Kidney capillary endothelial cell (primary cell): ENCODE results near the gene USP50.
"Not testable (repeated sequence)": the region's sequence is repeated elsewhere in the genome, so short reads cannot be mapped to it uniquely, and the experiment has no call there.

Source experiments
- DNase-seq: peaks from one replicate; pipeline ENCODE4 v3.0.0-alpha.2; 2018; ENCODE audit warnings: low spot score

USP50 gene

DNA sequence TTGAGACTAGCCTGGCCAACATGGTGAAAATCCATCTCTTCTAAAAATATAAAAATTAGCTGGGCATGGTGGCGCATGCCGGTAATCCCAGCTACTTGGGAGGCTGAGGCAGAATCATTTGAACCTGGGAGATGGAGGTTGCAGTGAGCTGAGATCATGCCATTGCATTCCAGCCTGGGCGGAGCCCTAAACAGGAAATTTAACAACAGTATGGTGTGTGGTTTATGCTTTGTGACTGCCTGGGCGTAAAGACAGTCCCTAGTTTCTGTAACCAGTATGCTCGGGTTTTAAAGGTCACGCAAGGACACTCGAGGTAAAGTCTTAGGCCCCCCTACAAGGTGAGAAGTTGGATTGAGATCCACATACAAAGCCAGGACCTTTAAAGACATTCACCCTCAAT is 43.3 kb downstream of the USP50 start:
- DNase-seq: no peak

DNA sequence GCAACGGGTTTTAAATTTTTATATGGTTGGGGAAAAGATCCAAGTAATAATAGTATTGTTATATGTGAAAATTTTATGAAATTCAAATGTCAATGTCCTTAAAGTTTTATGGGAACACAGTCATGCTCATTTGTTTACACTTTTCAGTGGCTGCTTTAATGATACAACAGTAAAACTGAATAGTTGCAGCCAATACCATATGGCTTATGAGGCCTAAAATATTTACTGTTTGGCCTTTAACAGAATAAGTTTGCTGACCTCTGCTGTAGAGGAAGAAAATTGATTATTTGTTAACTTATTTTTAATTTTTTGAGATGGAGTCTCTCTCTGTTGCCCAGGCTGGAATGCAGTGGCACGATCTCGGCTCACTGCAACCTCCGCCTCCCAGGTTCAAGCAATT is 44.7 kb downstream of the USP50 start:
- no peak for DNase-seq

DNA sequence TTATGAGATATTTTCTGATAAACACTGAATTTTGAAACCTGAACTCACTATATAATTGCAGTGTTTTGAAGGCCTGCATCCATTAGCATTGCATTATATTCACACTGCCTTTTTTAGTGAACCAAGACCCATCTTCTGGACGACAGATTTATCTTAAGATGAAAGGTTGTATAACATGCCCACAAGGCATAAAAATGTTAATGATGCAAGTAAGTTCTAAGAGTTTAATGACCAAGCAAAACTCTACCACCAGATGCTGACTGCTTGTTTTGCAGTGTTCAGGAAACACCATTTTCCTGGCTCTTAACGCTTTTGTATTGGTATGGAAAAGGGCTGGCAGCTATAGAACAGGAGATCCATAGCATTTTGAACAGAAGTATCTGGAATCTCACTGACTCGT is 46.1 kb downstream of the USP50 start:
- DNase-seq: no peak

GRCh38 chr15:50496692-50497091 is 49.8 kb downstream of the USP50 start:
- no peak for DNase-seq

- DNase-seq: not testable (repeated sequence)
These were observed 51.9 kb downstream of the USP50 start for GRCh38 chr15:50494547-50494946.

- no peak for DNase-seq
These were observed 52.8 kb downstream of the USP50 start for GRCh38 chr15:50493625-50494024.

DNA sequence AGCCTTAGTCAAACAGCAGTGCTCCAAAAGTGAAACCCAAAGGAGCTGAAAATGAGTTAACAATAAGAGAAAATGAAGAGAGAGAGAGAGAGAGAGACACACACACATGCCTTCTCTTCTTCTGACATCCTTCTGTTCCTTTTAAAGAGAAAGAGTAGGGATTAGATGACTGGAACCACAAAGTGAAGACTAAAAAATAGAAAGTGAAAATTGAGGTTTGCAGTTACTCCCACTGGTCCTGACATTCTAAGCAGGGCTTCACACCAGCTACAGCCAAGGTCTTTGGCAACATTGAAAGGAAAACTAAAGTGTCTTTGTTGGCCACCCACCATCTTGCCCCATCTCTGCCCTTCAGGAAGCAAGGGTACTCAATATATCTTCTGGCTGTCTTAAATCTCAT is 59.2 kb downstream of the USP50 start:
- no peak for DNase-seq

DNA sequence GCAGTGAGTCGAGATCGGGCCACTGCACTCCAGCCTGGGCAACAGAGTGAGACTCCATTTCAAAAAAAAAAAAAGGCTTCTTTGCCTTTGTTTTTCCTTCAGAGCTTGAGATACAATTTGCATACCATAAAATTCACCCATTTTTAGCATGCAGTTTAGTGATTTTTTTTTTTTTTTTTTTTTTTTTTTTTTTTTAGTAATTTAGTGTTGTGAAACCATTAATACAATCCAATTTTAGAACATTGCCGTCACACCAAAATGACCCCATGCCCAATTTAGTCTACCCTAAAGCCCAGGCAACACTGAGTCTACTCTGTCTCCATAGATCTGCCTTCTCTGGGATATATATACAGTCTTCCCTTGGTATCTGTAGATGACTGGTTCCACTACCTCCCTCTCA is 61.1 kb downstream of the USP50 start:
- no peak for DNase-seq

DNA sequence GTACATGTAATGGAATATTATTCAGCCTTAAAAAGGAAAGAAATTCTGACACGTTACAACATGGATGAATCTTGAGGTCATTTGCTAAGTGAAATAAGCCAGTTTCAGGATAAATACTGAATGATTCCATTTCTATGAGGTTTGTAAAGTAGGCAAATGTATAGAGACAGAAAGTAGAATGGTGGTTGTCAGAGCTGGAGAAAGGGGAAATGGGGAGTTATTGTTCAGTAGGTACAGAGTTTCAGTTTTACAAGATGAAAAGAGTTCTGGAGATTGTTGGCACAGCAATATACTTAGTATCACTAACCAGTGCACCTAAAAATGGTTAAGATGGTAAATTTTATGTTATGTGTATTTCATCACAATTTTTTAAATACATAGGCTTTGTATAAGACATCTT is 61.7 kb downstream of the USP50 start:
- DNase-seq: no peak

DNA sequence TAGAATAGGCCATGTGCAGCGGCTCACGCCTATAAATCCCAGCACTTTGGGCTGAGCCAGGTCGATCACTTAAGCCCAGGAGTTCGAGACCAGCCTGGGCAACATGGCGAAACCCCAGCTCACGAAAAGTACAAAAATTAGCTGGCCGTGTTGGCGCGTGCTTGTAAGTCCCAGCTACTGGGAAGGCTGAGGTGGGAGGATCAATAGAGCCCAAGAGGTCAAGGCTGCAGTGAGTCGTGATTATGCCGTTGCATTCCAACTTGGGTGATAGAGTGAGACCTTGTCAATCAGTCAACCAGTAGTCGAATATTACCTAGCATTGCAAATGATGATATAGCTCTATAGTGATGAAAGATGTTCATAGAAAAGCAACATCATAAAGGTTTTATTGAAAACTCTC is 70.3 kb downstream of the USP50 start:
- DNase-seq: no peak

- DNase-seq: no peak
These were observed 75.4 kb downstream of the USP50 start for GRCh38 chr15:50471072-50471471.

- no peak for DNase-seq
These were observed 82.8 kb downstream of the USP50 start for GRCh38 chr15:50463423-50464358.

GRCh38 chr15:50458348-50459112 is 87.9 kb downstream of the USP50 start:
- no peak for DNase-seq

GRCh38 chr15:50452927-50453326 is 93.5 kb downstream of the USP50 start:
- no peak for DNase-seq
